Breast epithelium (tissue), 4 donors: ENCODE results near the gene DRICH1. TPM values are rescaled to one million over a fixed set of nuclear protein-coding genes. Genes with fewer than 3 reads are reported as not detected.

Experiments used
- DNase-seq, 2 donors: peaks; one replicate each; pipeline ENCODE4 v3.0.0-alpha.2; 2019; ENCODE audit warnings: low spot score in 2 of 2
- H3K27ac ChIP-seq, 2 donors: fragments of 200-600 bp; sonication (generic) in 1 of 2; one replicate each; pipeline ENCODE4 v1.5.1; 2016 to 2019; ENCODE audit warnings: mild to moderate bottlenecking in 1 of 2
- H3K27me3 ChIP-seq, 2 donors: fragments of 200-600 bp; sonication (generic) in 1 of 2; one replicate each; pipeline versions ENCODE4 v1.5.1 to v1.6.0; 2017 to 2019; ENCODE audit warnings: control low read depth in 1 of 2, mild to moderate bottlenecking in 1 of 2
- H3K36me3 ChIP-seq: fragments of 200-600 bp; one replicate; pipeline ENCODE4 v1.5.1; 2019
- H3K4me1 ChIP-seq, 2 donors: fragments of 200-600 bp; sonication (generic); one replicate each; pipeline ENCODE4 v1.5.1; 2016 to 2019; ENCODE audit warnings: control low read depth in 1 of 2
- H3K4me3 ChIP-seq, 3 donors: fragments of 200-600 bp; sonication (generic); 1 replicate in 2 of 3; 2 replicates in 1 of 3; pipeline ENCODE4 v1.5.1; 2016 to 2019; ENCODE audit warnings: mild to moderate bottlenecking in 3 of 3, moderate library complexity in 2 of 3
- H3K9me3 ChIP-seq, 2 donors: fragments of 200-600 bp; sonication (generic) in 1 of 2; one replicate each; pipeline ENCODE4 v1.5.1; 2016 to 2019; ENCODE audit warnings: control low read depth in 1 of 2
- POLR2A ChIP-seq: fragments of 450-650 bp; IDR thresholded peaks from one replicate; pipeline ENCODE4 v1.6.1; 2016; ENCODE audit warnings: antibody characterized with exemption, mild to moderate bottlenecking, moderate library complexity
- POLR2AphosphoS5 ChIP-seq, 3 donors: sonication (generic); formaldehyde crosslinking; IDR thresholded peaks; one replicate each; pipeline ENCODE4 v1.6.1; 2017; ENCODE audit warnings: antibody characterized with exemption in 3 of 3
- intact Hi-C: fragments of 100-400 bp; cut with DNase I; formaldehyde crosslinking; loops from one replicate; pipeline ENCODE4 v1.15.1; 2023; ENCODE audit warnings: low total_unique reads
- total RNA-seq, 3 donors: library from RNA; depleted of rRNA; stranded (reverse); fragments of >200 nt; gene quantifications; one replicate each; pipeline ENCODE4 v1.1.0, GENCODE V29; 2016
- TF ChIP-seq, protein P1 (sequence below), 3 donors: fragments of 450-650 bp; IDR thresholded peaks; one replicate each; pipeline ENCODE4 v1.5.1; 2016 to 2017; ENCODE audit warnings: antibody characterized with exemption in 3 of 3, mild to moderate bottlenecking in 3 of 3, moderate library complexity in 3 of 3

The DRICH1 gene
- total RNA-seq, 3 donors from 2014 or later = 1.0 to 1.3 TPM; not detected in 1

DNA sequence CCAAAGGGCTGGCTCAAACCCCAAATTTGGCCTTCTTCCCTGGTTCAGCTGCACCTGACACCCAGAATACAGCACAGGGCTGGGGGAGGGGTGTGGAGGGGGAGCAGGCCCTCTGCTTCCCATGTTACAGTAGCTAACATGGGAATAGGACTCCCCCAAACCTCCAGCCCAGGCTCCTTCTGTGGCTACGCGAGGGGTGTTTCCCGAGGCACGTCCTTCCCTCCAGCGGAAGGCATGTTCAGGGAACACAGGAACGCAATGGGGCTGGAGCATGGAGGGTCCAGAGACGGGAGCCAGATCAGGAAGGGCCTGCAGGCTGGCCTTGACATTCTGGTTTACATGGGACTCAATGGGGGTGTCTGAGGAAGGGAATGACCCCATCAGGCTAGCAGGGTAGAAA, 40.3 kb downstream of the DRICH1 start:
- H3K4me3 ChIP-seq = no peak overlapping the region
- no peak for DNase-seq
- intact Hi-C loops = no loop called here
- H3K36me3 ChIP-seq = no peaks in the 10 kb centered on the region
- no peak overlapping the region for H3K27ac ChIP-seq
- H3K9me3 ChIP-seq = no peaks in the 10 kb centered on the region
- no peaks in the 10 kb centered on the region for H3K27me3 ChIP-seq
- TF ChIP-seq POLR2AphosphoS5 (IDR thresholded peaks at IDR 0.05) = no peak
- TF ChIP-seq, protein P1, sequence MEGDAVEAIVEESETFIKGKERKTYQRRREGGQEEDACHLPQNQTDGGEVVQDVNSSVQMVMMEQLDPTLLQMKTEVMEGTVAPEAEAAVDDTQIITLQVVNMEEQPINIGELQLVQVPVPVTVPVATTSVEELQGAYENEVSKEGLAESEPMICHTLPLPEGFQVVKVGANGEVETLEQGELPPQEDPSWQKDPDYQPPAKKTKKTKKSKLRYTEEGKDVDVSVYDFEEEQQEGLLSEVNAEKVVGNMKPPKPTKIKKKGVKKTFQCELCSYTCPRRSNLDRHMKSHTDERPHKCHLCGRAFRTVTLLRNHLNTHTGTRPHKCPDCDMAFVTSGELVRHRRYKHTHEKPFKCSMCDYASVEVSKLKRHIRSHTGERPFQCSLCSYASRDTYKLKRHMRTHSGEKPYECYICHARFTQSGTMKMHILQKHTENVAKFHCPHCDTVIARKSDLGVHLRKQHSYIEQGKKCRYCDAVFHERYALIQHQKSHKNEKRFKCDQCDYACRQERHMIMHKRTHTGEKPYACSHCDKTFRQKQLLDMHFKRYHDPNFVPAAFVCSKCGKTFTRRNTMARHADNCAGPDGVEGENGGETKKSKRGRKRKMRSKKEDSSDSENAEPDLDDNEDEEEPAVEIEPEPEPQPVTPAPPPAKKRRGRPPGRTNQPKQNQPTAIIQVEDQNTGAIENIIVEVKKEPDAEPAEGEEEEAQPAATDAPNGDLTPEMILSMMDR (IDR thresholded peaks at IDR 0.05) = no peak
- no peak for TF ChIP-seq POLR2A
- H3K4me1 ChIP-seq = no peaks in the 10 kb centered on the region

DNA sequence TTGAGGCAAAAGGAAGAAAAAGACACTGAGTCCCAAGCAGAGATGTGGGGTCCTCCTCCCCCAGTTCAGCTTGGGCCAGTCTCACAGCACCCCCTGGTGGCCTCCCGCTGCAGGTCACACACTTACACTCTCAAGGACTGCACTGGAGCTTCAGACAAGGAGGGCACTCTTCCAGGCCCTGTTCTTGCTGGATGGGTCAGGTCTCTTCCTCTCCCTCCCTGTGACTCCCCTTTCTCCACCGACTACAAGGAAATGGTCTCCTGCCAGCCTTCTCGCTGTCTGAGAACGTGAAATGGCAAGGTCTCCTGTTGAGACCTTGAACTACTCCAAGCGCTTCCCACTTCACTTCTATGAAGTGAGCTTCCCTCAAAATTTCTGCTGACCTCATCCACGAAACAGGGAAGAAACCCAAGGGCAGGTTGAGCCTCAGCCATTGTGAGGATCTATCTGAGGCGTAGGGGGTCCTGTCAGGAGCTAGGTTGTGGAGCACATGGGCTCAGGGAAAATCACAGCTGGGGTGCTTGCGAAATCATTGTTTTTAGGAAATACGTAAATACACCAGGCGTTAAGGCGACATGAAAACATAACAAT, 40.8 kb downstream of the DRICH1 start:
- intact Hi-C loops = no loop called here

DNA sequence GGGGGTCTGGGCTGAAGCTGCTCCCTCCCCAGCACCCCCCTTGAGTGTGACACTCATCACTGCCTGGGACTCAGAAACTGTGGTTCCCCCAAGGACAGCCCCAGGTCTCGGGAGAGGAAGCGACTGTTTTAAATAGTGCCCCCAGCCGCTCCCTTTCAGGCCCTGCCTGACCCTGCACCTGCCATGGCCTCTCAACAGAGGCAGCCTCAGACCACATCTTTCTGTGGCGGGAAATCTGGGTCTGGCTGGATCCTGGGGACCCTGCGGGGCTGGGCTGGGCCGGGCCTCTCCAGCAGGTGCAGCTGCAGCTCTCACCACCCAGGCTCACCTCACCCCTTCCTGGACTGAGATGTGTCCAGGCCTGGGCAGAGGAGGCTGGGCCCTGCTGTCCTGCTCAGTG, 48.3 kb downstream of the DRICH1 start:
- no peaks in the 10 kb centered on the region for H3K36me3 ChIP-seq
- intact Hi-C loops = no loop called here
- no peaks in the 10 kb centered on the region for H3K9me3 ChIP-seq
- TF ChIP-seq POLR2AphosphoS5 (IDR thresholded peaks at IDR 0.05) (no peak), POLR2A (no peak)
- TF ChIP-seq, protein P1 (IDR thresholded peaks at IDR 0.05) = no peak
- H3K27me3 ChIP-seq = no peaks in the 10 kb centered on the region
- no peak for DNase-seq
- H3K4me1 ChIP-seq = no peaks in the 10 kb centered on the region
- H3K27ac ChIP-seq = no peak overlapping the region
- no peak overlapping the region for H3K4me3 ChIP-seq

More for the DNA sequence above, 40.8 kb downstream of the DRICH1 start:
- H3K27me3 ChIP-seq = no peaks in the 10 kb centered on the region
- H3K9me3 ChIP-seq = no peaks in the 10 kb centered on the region
- H3K4me3 ChIP-seq = no peak overlapping the region
- no peak overlapping the region for H3K27ac ChIP-seq
- DNase-seq = peak in 1 of 2 donors; percentile 27
- H3K4me1 ChIP-seq = no peaks in the 10 kb centered on the region
- no peaks in the 10 kb centered on the region for H3K36me3 ChIP-seq
- TF ChIP-seq, protein P1 (IDR thresholded peaks at IDR 0.05) = peak; percentile 38 to 65 (median 60)
- no peak for TF ChIP-seq POLR2AphosphoS5 (IDR thresholded peaks at IDR 0.05)

DNA sequence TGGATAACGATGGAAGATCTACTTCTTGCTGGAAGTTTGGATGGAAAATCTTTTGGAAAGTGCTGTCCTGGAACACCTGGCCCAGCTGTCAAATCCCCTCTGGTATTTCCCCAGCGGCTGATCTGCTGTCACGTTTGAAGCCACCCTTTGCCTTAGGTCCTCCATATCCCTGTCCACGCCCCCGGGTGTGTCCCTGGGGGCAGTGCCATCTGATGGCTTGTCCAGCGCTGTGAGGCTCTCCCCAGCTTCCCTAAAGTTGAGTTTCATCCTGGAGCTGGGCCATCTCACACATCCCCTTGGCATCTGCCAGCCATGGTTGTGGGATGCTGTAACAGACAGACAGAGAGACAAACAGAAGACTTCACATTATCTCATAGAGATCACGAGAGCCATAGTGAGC, 49.0 kb downstream of the DRICH1 start:
- TF ChIP-seq POLR2AphosphoS5 (IDR thresholded peaks at IDR 0.05) (no peak), POLR2A (no peak)
- TF ChIP-seq, protein P1 (IDR thresholded peaks at IDR 0.05) = no peak
- DNase-seq = no peak
- intact Hi-C loops = no loop called here

DNA sequence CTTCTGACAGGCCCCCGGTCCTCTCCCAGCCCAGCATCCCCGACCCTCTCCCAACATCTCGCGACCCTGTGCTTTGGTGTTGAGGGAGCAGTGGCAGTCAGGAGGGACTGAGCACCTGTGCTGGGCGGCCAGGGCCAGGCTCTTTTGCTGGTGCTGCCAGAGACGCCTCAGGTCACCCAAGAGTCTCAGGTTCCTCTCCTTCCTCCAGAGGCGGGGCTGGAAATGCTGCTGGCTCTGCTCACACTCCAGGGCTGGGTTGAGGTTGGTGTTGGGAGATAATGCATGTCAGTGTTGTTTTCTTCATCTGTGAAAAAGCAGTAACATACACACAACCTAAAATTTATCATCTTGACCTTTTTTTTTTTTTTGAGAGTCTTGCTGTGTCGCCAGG, 50.9 kb downstream of the DRICH1 start:
- H3K4me1 ChIP-seq = no peaks in the 10 kb centered on the region
- H3K4me3 ChIP-seq = no peak overlapping the region
- no peak for DNase-seq
- H3K9me3 ChIP-seq = no peaks in the 10 kb centered on the region
- no peaks in the 10 kb centered on the region for H3K36me3 ChIP-seq
- no peak overlapping the region for H3K27ac ChIP-seq
- no peaks in the 10 kb centered on the region for H3K27me3 ChIP-seq
- TF ChIP-seq POLR2A = no peak
- TF ChIP-seq POLR2AphosphoS5 (IDR thresholded peaks at IDR 0.05) = no peak
- TF ChIP-seq, protein P1 (IDR thresholded peaks at IDR 0.05) = no peak
- intact Hi-C loops = no loop called here

More for the DNA sequence above, 49.0 kb downstream of the DRICH1 start:
- no peaks in the 10 kb centered on the region for H3K36me3 ChIP-seq
- H3K9me3 ChIP-seq = no peaks in the 10 kb centered on the region
- H3K27me3 ChIP-seq = no peaks in the 10 kb centered on the region
- H3K27ac ChIP-seq = no peak overlapping the region
- no peaks in the 10 kb centered on the region for H3K4me1 ChIP-seq
- H3K4me3 ChIP-seq = no peak overlapping the region
